Aorta (tissue), 5 donors: ENCODE measurements around the gene LASP1NB.

Experiments
- ATAC-seq: fragments of 200-7000 bp; cut with Tn5 transposase; one replicate; pipeline ENCODE4 v1.9.1; 2022; ENCODE audit warnings: moderate library complexity; ENCODE audit not compliant: low FRiP score
- DNase-seq, 2 donors: peaks; one replicate each; pipeline ENCODE4 v3.0.0-alpha.2; 2020
- H3K27ac ChIP-seq, 2 donors: one replicate each; pipeline ENCODE4 v1.5.1; 2013; ENCODE audit warnings: low read length in 2 of 2, mild to moderate bottlenecking in 2 of 2, moderate library complexity in 2 of 2, control low read depth in 1 of 2, inconsistent platforms in 1 of 2, low read depth in 1 of 2
- H3K27me3 ChIP-seq, 2 donors: one replicate each; pipeline ENCODE4 v1.6.1; 2013; ENCODE audit warnings: control low read depth in 1 of 2, low read length in 1 of 2, mild to moderate bottlenecking in 1 of 2, moderate library complexity in 1 of 2; ENCODE audit not compliant: insufficient read depth in 2 of 2, control insufficient read depth in 1 of 2
- H3K36me3 ChIP-seq, 2 donors: one replicate each; pipeline ENCODE4 v1.6.1; 2013; ENCODE audit warnings: control low read depth in 1 of 2, low read length in 1 of 2, mild to moderate bottlenecking in 1 of 2; ENCODE audit not compliant: insufficient read depth in 2 of 2, control insufficient read depth in 1 of 2
- H3K4me1 ChIP-seq, 2 donors: one replicate each; pipeline ENCODE4 v1.6.1; 2013; ENCODE audit warnings: low read length in 2 of 2, control low read depth in 1 of 2, mild to moderate bottlenecking in 1 of 2, moderate library complexity in 1 of 2; ENCODE audit not compliant: insufficient read depth in 2 of 2, control insufficient read depth in 1 of 2
- H3K4me3 ChIP-seq, 2 donors: one replicate each; pipeline ENCODE4 v1.5.1; 2013; ENCODE audit warnings: low read length in 2 of 2, control low read depth in 1 of 2, mild to moderate bottlenecking in 1 of 2
- H3K9me3 ChIP-seq: one replicate; pipeline ENCODE4 v1.6.1; 2013; ENCODE audit warnings: mild to moderate bottlenecking, low read length; ENCODE audit not compliant: control insufficient read depth
- WGBS, 2 donors: extraction: QIAGEN DNeasy Blood & Tissue Kit; methylation state at CpG; one replicate each; pipeline ENCODE4 v1.1.7; 2013; 5-methylcytosine and 5-hydroxymethylcytosine counted together
- intact Hi-C, 2 donors: fragments of 100-400 bp; cut with DNase I; formaldehyde crosslinking; loops; one replicate each; pipeline versions ENCODE4 v1.14.2 to v1.15.0; 2022
- donor health status: healthy with polysubstance abuse.
- donor health status: Bipolar disorder and iron deficiency.
- donor health status: DM: no; HTN: no; CAD: no.
- donor health status: DM: no; HTN: no; CAD: no.
- donor health status: DM: yes; HTN: yes; CAD: no.

The LASP1NB gene

DNA sequence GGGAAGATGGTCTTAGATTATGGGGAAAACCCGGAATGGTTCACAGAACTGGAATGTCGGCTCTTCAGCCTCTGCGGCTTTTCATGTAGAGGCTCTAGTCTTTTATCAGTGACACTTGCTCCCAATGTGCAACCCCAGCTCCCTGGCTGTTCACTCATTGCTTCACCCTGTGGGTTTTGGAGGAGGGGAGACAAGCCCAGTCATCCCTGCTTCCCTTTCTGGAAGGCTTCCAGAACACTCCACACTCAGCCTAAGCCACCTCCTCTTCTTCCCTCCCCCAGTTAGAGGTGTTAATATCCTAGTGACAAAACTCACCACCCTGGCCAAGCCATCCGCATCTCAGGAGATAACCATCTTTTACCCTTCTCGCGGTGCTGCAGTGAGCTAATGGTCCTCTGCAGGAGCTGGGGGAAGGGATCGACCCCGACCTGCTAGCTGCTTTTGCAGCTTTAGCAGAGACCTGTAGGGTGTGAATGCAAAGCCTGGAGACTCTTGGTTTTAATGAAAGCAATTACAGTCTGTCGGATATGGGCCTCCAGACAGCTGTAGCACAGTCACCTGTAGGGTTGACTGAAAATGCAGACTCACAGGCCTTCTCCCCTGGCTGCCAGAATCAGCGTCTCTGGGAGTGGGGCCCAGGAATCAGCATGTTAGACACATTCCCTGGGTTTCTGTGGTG lies 24.3 kb upstream of the LASP1NB start:
- intact Hi-C loops = no loop called here
- no peaks in the 10 kb centered on the region for H3K9me3 ChIP-seq
- DNase-seq (peak in 1 of 2 donors; percentile 80), ATAC-seq (peak; percentile 34)
- no peak overlapping the region for H3K4me3 ChIP-seq
- H3K27ac ChIP-seq = peak overlapping the region in 1 of 2 donors; percentile 0
- WGBS, 2 donors = 24 to 28% methylated on average over 10 of the region's 10 CpGs
- no peaks in the 10 kb centered on the region for H3K36me3 ChIP-seq
- no peaks in the 10 kb centered on the region for H3K27me3 ChIP-seq
- H3K4me1 ChIP-seq = peaks cover 3 to 5% of the 10 kb centered on the region in 2 donors

DNA sequence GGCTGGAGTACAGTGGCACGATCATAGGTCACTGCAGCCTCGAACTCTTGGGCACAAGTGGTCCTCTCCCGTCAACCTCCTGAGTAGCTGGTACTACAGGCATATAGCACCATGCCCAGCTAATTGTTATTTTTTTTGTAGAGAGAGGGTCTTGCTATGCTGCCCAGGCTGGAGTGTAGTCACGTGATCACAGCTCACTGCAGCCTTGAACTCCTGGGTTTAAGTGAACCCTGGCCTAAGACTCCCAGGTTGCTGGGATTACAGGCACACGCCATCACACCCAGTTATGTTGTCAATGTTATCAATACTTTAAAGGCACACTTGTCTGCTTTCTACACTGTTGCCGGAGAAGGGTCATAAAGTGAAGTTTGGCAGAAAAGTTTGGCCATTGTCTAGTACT lies 22.0 kb upstream of the LASP1NB start:
- Histone ChIP-seq H3K27ac (peak overlapping the region in 1 of 2 donors; percentile 5), H3K36me3 (no peaks in the 10 kb centered on the region), H3K4me1 (peaks cover 2 to 5% of the 10 kb centered on the region in 2 donors), H3K4me3 (no peak overlapping the region), H3K27me3 (no peaks in the 10 kb centered on the region), H3K9me3 (no peaks in the 10 kb centered on the region)
- ATAC-seq (no peak), DNase-seq (no peak)
- 81 to 86% methylated on average over 6 of the region's 6 CpGs for WGBS, 2 donors
- intact Hi-C loops = no loop called here

DNA sequence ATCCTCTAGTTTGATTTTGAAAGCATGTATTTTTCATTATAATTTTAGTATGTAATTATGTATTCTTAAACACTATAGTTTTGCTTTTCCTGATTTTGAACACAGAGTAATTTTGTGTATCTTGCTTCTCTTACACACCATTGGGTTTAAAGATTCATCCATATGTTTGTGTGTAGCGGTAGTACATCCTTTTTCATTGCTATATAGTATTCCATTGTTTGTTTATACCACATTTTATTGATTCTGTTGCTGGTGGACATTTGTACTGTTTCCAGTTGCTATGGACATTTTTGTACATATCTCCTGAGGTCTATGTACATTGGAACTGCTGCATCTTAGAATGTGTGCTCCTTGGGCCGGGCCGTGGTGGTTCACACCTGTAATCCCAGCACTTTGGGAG lies 20.5 kb upstream of the LASP1NB start:
- DNase-seq (no peak), ATAC-seq (no peak)
- peaks cover 2 to 5% of the 10 kb centered on the region in 2 donors for H3K4me1 ChIP-seq
- intact Hi-C loops = no loop called here
- no peaks in the 10 kb centered on the region for H3K9me3 ChIP-seq
- no peak overlapping the region for H3K4me3 ChIP-seq
- H3K36me3 ChIP-seq = no peaks in the 10 kb centered on the region
- no peaks in the 10 kb centered on the region for H3K27me3 ChIP-seq
- 90 to 99% methylated on average over 3 of the region's 3 CpGs for WGBS, 2 donors
- H3K27ac ChIP-seq = no peak overlapping the region

DNA sequence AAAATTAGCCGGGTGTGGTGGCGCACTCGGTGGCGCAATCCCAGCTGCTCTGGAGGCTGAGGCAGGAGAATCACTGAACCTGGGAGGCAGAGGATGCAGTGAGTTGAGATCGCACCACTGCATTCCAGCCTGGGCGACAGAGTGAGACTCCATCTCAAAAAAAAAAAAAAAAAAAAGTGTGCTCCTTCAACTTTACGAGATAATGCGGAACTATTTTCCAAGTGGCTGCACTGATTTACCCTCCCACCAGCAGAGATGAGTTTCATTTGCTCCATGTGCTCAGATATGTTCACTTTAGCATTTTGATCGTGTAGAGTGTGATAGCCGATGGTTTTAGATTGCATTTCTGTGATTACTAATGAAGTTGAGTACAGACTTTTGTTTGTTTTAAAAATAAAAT lies 20.0 kb upstream of the LASP1NB start:
- Histone ChIP-seq H3K4me1 (peaks cover 2 to 5% of the 10 kb centered on the region in 2 donors), H3K27ac (no peak overlapping the region), H3K27me3 (no peaks in the 10 kb centered on the region), H3K4me3 (no peak overlapping the region), H3K36me3 (no peaks in the 10 kb centered on the region), H3K9me3 (no peaks in the 10 kb centered on the region)
- ATAC-seq = no peak
- DNase-seq = no peak
- intact Hi-C loops = no loop called here
- 87 to 88% methylated on average over 10 of the region's 10 CpGs for WGBS, 2 donors

DNA sequence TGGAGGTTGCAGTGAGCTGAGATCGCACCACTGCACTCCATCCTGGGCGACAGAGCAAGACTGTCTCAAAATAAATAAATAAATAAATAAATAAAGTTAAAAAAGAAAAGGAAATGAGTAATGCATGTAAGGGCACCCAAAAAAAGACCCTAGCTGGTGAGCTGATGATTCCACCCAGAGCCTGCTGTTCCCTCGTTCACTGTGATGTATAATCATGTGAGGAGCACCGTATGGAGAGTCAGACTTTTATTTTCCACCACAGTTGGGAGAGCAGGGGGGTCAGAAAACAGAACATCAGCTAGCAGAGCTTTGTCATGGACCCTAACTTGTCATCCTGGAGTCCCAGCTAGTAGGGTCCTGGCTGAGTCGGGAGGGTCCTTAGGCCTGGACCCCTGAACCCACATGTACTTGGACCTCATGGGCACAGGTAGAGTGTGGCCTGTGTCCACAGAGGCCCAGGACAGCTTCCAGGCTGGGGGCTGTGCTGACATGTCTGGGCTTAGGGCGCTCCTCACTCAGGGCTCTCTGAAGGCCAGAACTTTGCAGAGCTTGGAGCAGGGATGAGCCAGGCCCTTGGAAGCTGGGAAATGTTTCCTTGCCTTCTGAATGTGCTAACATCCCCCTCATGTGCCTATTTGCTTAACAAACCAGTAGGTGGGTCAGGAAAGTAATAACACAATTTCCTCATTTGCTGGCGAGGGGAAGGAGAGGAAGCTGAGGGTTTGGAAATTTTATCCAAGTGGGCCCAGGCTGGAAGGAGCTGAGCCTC lies 18.8 kb upstream of the LASP1NB start:
- H3K4me3 ChIP-seq = no peak overlapping the region
- no peaks in the 10 kb centered on the region for H3K36me3 ChIP-seq
- no peaks in the 10 kb centered on the region for H3K27me3 ChIP-seq
- 45 to 49% methylated on average over 7 of the region's 7 CpGs for WGBS, 2 donors
- no peaks in the 10 kb centered on the region for H3K9me3 ChIP-seq
- peaks cover 0 to 2% of the 10 kb centered on the region in 2 donors for H3K4me1 ChIP-seq
- no peak for DNase-seq
- no peak for ATAC-seq
- intact Hi-C loops = no loop called here
- H3K27ac ChIP-seq = peak overlapping the region in 1 of 2 donors; percentile 72

DNA sequence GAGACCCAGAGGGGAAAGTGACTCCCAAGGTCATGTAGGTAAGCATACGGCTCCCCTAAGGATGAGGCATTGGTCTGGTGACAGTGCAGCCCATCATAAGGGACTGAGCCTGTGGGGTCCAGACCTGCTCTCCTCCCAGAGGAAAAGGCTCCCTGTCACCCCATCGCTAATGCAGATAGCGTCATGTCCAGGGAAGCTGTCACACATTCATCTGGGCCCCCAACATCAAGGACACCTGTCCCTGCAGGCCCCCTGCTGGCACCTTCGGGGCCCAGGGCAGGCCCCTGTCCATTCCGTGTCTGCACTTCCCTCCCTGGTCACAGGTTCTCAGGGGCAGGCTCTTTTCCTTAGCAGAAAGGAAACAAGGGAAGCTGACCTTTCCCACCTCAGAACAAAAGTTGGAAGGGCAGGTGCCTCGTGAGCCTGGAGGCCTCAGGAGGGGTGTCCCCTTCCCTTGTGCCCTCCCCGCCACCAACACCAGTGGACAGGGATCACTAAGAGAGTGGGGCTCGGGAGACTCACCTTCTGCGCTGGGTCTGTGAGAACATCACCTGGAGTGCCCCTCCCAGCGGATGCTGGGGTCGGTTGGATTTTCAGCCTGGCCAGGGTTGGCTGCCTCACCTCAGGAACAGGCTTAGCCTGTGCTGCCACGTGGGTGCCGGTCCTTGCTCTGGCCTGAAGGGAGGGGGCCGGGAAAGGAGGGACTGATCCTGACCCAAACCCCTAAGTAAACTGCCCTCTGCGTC lies 17.3 kb upstream of the LASP1NB start:
- WGBS, 2 donors = 54 to 57% methylated on average over 15 of the region's 15 CpGs
- no peaks in the 10 kb centered on the region for H3K27me3 ChIP-seq
- H3K4me3 ChIP-seq = no peak overlapping the region
- intact Hi-C loops = no loop called here
- peak overlapping the region in 1 of 2 donors; percentile 2 for H3K27ac ChIP-seq
- DNase-seq = peak in 1 of 2 donors; percentile 66
- peaks cover 0 to 2% of the 10 kb centered on the region in 2 donors for H3K4me1 ChIP-seq
- no peaks in the 10 kb centered on the region for H3K9me3 ChIP-seq
- no peak for ATAC-seq
- H3K36me3 ChIP-seq = no peaks in the 10 kb centered on the region

DNA sequence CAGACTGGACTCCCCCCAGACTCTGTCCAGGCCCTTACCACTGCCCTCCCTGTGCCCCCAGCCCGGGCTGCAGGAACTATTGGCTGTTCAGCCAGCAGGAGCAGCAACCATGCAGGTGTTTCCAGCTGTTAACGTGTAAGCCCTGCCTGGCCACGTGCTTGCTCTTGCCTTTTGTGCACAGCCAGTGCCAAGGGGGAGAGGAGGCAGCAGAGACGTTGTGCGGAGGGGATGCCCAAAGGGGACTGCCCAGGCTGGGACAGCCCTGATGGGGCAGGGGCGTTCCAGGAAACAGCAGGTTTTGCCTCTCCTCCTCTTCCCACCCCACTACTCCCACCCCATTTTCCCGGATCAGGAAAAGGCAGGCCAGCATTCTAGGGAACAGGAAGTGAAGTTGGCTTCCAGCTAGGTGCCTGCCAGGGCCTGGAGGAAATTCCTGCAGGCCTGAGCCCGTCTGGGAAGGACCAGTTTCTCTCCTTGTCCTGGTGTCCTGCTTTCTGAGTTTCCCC lies 16.7 kb upstream of the LASP1NB start:
- intact Hi-C loops = no loop called here
- Histone ChIP-seq H3K4me3 (no peak overlapping the region), H3K36me3 (no peaks in the 10 kb centered on the region), H3K4me1 (peaks cover 0 to 2% of the 10 kb centered on the region in 2 donors), H3K9me3 (no peaks in the 10 kb centered on the region), H3K27ac (peak overlapping the region in 1 of 2 donors; percentile 2), H3K27me3 (no peaks in the 10 kb centered on the region)
- WGBS, 2 donors = 21 to 22% methylated on average over 7 to 8 of the region's 8 CpGs
- peak; percentile 45 to 68 for DNase-seq
- peak; percentile 5 for ATAC-seq

DNA sequence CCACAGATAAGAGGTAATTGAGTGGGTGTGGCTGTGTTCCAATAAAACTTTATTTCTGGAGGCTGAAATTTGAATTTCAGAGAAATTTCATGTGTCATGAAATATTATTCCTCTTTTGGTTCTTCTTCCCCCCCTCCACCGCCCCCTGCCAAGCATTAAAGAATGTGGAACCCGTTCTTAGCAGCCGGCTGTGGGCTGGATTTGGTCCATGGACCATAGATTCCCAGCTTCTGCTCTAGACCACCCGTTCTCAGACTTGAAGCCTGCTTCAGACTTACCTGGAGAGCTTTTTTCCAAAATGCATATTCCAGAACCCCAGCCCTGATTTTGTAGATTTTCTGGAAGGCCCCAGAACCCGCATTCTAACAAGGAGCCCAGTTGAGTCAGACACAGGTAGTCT lies 15.1 kb upstream of the LASP1NB start:
- no peaks in the 10 kb centered on the region for H3K27me3 ChIP-seq
- peaks cover 0 to 4% of the 10 kb centered on the region in 2 donors for H3K36me3 ChIP-seq
- H3K9me3 ChIP-seq = no peaks in the 10 kb centered on the region
- H3K4me1 ChIP-seq = peaks cover 0 to 2% of the 10 kb centered on the region in 2 donors
- DNase-seq (peak; percentile 1 to 28), ATAC-seq (no peak)
- 62 to 63% methylated on average over 5 of the region's 5 CpGs for WGBS, 2 donors
- H3K27ac ChIP-seq = no peak overlapping the region
- no peak overlapping the region for H3K4me3 ChIP-seq
- intact Hi-C loops = no loop called here
